GM12878 (cell line): ENCODE results near the gene TP53INP2. TPM values are rescaled to one million over a fixed set of nuclear protein-coding genes. Genes with fewer than 3 reads are reported as not detected.

Source experiments
- ATAC-seq: fragments of 200-7000 bp; cut with Tn5 transposase; 3 replicates; pipeline ENCODE4 v1.9.1; 2020; ENCODE audit warnings: mild to moderate bottlenecking, moderate library complexity
- BruUV-seq: library from RNA; stranded (reverse); fragments of 400-500 nt; replicated peaks from 2 replicates; lab custom pipeline; 2021; lab: Mats Ljungman, UMichigan
- CTCF ChIA-PET: fragments of 300-600 bp; sonication (Branson Sonifier 250); formaldehyde crosslinking; extraction: SDS; loops from one replicate; lab custom pipeline; 2021; ENCODE audit warnings: inconsistent platforms; lab: Yijun Ruan, JAX
- POLR2A ChIA-PET: fragments of 350-600 bp; formaldehyde crosslinking; extraction: SDS; loops from one replicate; lab custom pipeline; 2021; ENCODE audit warnings: inconsistent platforms; lab: Charles Lee
- RAD21 ChIA-PET: fragments of 300-600 bp; sonication (Branson Sonifier 250); formaldehyde crosslinking; loops from one replicate; lab custom pipeline; 2023; ENCODE audit warnings: antibody characterized with exemption; ENCODE audit not compliant: unreplicated experiment; lab: Charles Lee
- SMC1A ChIA-PET: fragments of 300-600 bp; sonication (Branson Sonifier 250); formaldehyde crosslinking; loops from one replicate; lab custom pipeline; 2023; ENCODE audit not compliant: unreplicated experiment, uncharacterized antibody; lab: Charles Lee
- DNase-seq: peaks from one replicate; pipeline ENCODE4 v3.0.0-alpha.2; 2011; ENCODE audit warnings: low read depth, low spot score
- FAIRE-seq: peaks from 3 replicates; lab custom pipeline; 2011; peaks lifted over from hg19 to GRCh38; lab: Jason Lieb, UNC
- H2AFZ ChIP-seq: 2 replicates; pipeline ENCODE4 v1.6.0; 2011; ENCODE audit warnings: low read depth, low read length, control low read depth; ENCODE audit not compliant: control insufficient read depth
- H3K27ac ChIP-seq: 2 replicates; pipeline ENCODE4 v1.5.1; 2011; ENCODE audit warnings: control low read depth; ENCODE audit not compliant: control insufficient read depth, insufficient read depth
- H3K27me3 ChIP-seq, 2 experiments: replicated peaks in 1 of 2; 2 replicates each; pipeline versions ENCODE4 v1.6.0 to v1.6.1; 2011; ENCODE audit warnings: low read length in 1 of 2; ENCODE audit not compliant: control insufficient read depth in 2 of 2, insufficient read depth in 2 of 2
- H3K36me3 ChIP-seq, 2 experiments: 2 replicates each; pipeline ENCODE4 v1.5.1; 2011; ENCODE audit warnings: low read length in 1 of 2; ENCODE audit not compliant: control insufficient read depth in 2 of 2, insufficient read depth in 2 of 2
- H3K4me1 ChIP-seq: 2 replicates; pipeline ENCODE4 v1.6.1; 2011; ENCODE audit warnings: mild to moderate bottlenecking, low read length, moderate library complexity, mixed read lengths; ENCODE audit not compliant: control insufficient read depth, insufficient read depth
- H3K4me2 ChIP-seq: 2 replicates; pipeline ENCODE4 v1.6.0; 2011; ENCODE audit warnings: control low read depth; ENCODE audit not compliant: control insufficient read depth, insufficient read depth
- H3K4me3 ChIP-seq: fragments of 200-600 bp; sonication (generic); 2 replicates; pipeline ENCODE4 v1.5.1; 2016
- H3K79me2 ChIP-seq: 2 replicates; pipeline ENCODE4 v1.6.0; 2011; ENCODE audit warnings: low read length; ENCODE audit not compliant: control insufficient read depth, insufficient read depth
- H3K9ac ChIP-seq: 2 replicates; pipeline ENCODE4 v1.8.0; 2011; ENCODE audit warnings: low read length, control low read depth, mixed read lengths; ENCODE audit not compliant: control insufficient read depth, insufficient read depth
- H3K9me3 ChIP-seq: replicated peaks from 3 replicates; pipeline ENCODE4 v1.5.1; 2011; ENCODE audit warnings: mild to moderate bottlenecking, low read length; ENCODE audit not compliant: control insufficient read depth, insufficient read depth
- H4K20me1 ChIP-seq: 2 replicates; pipeline ENCODE4 v1.6.0; 2011; ENCODE audit not compliant: control insufficient read depth, insufficient read depth
- CREM ChIP-seq: IDR thresholded peaks from 2 replicates; pipeline ENCODE4 v1.6.1; 2014; ENCODE audit warnings: antibody characterized with exemption, low read depth
- DPF2 ChIP-seq: fragments of 450-650 bp; IDR thresholded peaks from 2 replicates; pipeline ENCODE4 v1.6.1; 2017; ENCODE audit warnings: mild to moderate bottlenecking
- EP300 ChIP-seq, 2 experiments: fragments of 150-350 bp in 1 of 2; IDR thresholded peaks; 2 replicates each; pipeline ENCODE4 v1.6.1; 2011 to 2012; ENCODE audit warnings: low read depth in 2 of 2, low read length in 2 of 2, borderline replicate concordance in 1 of 2, improper control_type of control experiment in 1 of 2, inconsistent platforms in 1 of 2; ENCODE audit not compliant: control insufficient read depth in 1 of 2
- ESRRA ChIP-seq: IDR thresholded peaks from 2 replicates; pipeline ENCODE4 v1.6.1; 2012; ENCODE audit warnings: mild to moderate bottlenecking, low read length, improper control_type of control experiment
- IRF4 ChIP-seq: IDR thresholded peaks from 2 replicates; pipeline ENCODE4 v1.6.1; 2011; ENCODE audit warnings: low read depth, low read length
- JUND ChIP-seq: IDR thresholded peaks from 2 replicates; pipeline ENCODE4 v1.6.1; 2012; ENCODE audit warnings: low read depth, mild to moderate bottlenecking, low read length, improper control_type of control experiment, moderate library complexity
- NR2C1 ChIP-seq: fragments of 450-650 bp; IDR thresholded peaks from 2 replicates; pipeline ENCODE4 v1.6.1; 2017; ENCODE audit warnings: antibody characterized with exemption, mild to moderate bottlenecking, moderate library complexity
- PML ChIP-seq: IDR thresholded peaks from 2 replicates; pipeline ENCODE4 v1.6.1; 2012; ENCODE audit warnings: low read length, inconsistent platforms
- SPI1 ChIP-seq: IDR thresholded peaks from 2 replicates; pipeline ENCODE4 v1.6.1; 2011; ENCODE audit warnings: low read depth, mild to moderate bottlenecking, low read length, moderate library complexity, borderline replicate concordance; ENCODE audit not compliant: insufficient read depth
- STAT1 ChIP-seq: fragments of 450-650 bp; conservative IDR thresholded peaks from 2 replicates; pipeline ENCODE4 v1.6.1; 2014; ENCODE audit warnings: antibody characterized with exemption, mild to moderate bottlenecking
- STAT3 ChIP-seq: IDR thresholded peaks from 2 replicates; pipeline ENCODE4 v1.6.1; 2011; ENCODE audit warnings: low read depth, low read length, improper control_type of control experiment
- TCF3 ChIP-seq: IDR thresholded peaks from 2 replicates; pipeline ENCODE4 v1.6.1; 2012; ENCODE audit warnings: low read depth, mild to moderate bottlenecking, low read length, borderline replicate concordance; ENCODE audit not compliant: insufficient read depth
- WGBS: methylation state at CpG from one replicate; pipeline ENCODE4 v1.1.6; 2016; ENCODE audit warnings: low lambda C conversion rate; ENCODE audit not compliant: insufficient replicate concordance, insufficient coverage; ENCODE audit errors: missing lambda C conversion rate; 5-methylcytosine and 5-hydroxymethylcytosine counted together
- in situ Hi-C: fragments of 300-500 bp; cut with MboI; formaldehyde crosslinking; loops from 9 replicates; pipeline ENCODE4 v1.14.3; 2018; ENCODE audit warnings: mixed read lengths
- intact Hi-C: fragments of 100-400 bp; cut with micrococcal nuclease; formaldehyde crosslinking; loops from one replicate; pipeline ENCODE4 v1.14.2; 2022; ENCODE audit not compliant: unreplicated experiment
- polyA plus RNA-seq, 11 experiments: library from polyadenylated mRNA; depleted of rRNA in 4 of 11; unstranded in 6 of 11; stranded (reverse) in 5 of 11; fragments of >200 nt; fragmentation: Nextera tagmentation in 4 of 11; fragmentation: Illumina TruSeq in 1 of 11; extraction: Ambion mirVana in 4 of 11; extraction: Trizol in 1 of 11; gene quantifications; 1 replicate in 1 of 11; 2 replicates in 10 of 11; pipeline versions ENCODE4 v1.2.1 to v1.2.3, GENCODE V29; 2011 to 2016; ENCODE audit warnings: inconsistent platforms in 2 of 11, missing spikeins in 2 of 11, low read depth in 1 of 11
- total RNA-seq, 4 experiments: library from RNA; depleted of rRNA in 3 of 4; stranded (reverse); fragments of >200 nt in 3 of 4; fragmentation: Illumina TruSeq in 1 of 4; extraction: Trizol in 1 of 4; gene quantifications; 2 replicates each; pipeline versions ENCODE4 v1.2.1 to v1.2.3, GENCODE V29; 2013 to 2021
- TF ChIP-seq, protein P1 (sequence below): IDR thresholded peaks from 2 replicates; pipeline ENCODE4 v1.6.1; 2011; ENCODE audit warnings: mild to moderate bottlenecking, low read depth, low read length, moderate library complexity; ENCODE audit not compliant: insufficient replicate concordance
- TF ChIP-seq, protein P2 (sequence below): IDR thresholded peaks from 2 replicates; pipeline ENCODE4 v1.6.1; 2012; ENCODE audit warnings: low read length, inconsistent platforms
- TF ChIP-seq, protein P3 (sequence below): IDR thresholded peaks from 2 replicates; pipeline ENCODE4 v1.6.1; 2011; ENCODE audit warnings: borderline replicate concordance, low read depth, mild to moderate bottlenecking, moderate library complexity, mixed read lengths, low read length; ENCODE audit not compliant: insufficient read depth; ENCODE audit errors: extremely low read length

The TP53INP2 gene
- total and polyA plus RNA-seq, 10 of the 15 experiments (the other 5 are each of a cell fraction or from before 2014, with no cell fraction given): 2.8 to 16.0 (median 4.0) TPM

DNA sequence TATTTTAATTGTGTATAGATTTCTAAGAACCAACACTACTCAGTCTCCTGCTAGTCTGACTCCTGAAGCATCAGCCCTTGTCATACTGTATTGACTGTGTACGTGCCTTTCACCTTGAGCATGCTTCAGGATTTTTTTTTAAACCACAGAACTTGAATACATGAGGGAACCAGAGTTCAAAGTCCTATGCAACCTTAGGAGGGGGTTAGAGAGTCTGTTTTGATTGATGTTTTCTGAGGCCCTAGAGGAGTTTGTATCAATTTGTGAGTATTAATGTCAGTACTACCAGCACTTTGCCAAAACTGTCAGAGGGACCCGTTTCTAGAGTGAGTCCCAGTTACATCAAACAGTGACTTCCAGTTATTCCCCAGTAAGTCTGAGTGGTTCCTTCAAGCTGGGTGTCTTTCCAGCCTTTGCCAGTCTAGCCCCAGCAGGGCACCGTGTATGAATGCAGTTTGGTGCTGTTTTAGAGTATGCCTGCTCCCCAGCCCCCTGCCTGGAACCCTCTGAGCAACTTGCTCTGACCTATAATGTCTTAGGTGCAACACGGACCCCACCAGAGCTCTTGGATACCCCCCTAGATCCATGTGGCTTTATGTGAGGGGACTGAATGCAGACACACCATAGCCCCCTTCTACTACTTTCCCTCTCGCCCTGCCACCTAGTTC, 8.5 kb downstream of the TP53INP2 start (continued):
- TF ChIP-seq, protein P1, sequence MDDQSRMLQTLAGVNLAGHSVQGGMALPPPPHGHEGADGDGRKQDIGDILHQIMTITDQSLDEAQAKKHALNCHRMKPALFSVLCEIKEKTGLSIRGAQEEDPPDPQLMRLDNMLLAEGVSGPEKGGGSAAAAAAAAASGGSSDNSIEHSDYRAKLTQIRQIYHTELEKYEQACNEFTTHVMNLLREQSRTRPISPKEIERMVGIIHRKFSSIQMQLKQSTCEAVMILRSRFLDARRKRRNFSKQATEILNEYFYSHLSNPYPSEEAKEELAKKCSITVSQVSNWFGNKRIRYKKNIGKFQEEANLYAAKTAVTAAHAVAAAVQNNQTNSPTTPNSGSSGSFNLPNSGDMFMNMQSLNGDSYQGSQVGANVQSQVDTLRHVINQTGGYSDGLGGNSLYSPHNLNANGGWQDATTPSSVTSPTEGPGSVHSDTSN: no peak
- no peak for TF ChIP-seq STAT3
- TF ChIP-seq IRF4: no peak
- TF ChIP-seq JUND: no peak
- TF ChIP-seq, all 136 proteins: peak for 18

DNA sequence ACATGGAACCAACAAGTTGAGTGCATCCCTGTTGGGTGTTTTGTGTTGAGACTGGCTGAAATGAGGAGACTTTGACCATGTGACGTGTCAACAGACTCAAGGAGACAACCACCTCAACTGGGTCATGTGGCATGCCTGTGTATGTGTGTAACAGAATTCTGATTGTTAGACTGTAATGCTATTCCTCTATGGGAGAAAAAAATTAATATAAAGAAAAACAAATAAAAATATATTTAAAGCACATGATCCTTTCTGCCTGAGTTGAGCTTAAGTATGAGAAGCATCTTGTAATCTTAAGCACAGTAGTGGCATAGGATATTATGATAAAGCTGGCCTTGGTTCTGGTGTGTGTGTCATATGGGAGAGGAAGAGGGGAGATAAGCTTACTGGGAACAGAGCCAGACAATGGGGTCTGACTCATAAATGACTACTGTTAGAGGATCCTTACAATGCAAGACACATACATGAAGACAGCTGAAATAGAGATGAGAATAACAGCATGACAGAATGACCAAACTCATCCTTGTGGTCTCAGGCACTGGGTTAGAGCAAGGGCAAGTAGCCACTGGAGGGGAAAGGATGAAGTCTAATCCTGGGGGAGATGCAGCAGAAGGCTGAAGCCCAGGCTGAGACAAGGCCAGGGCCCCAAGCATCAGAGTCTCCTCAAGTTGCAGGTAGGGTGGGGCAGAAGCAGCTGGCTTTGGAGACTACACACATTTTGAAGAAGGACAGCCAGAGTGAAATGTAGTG, 9.2 kb downstream of the TP53INP2 start:
- no peaks in the 10 kb centered on the region for H4K20me1 ChIP-seq
- ChIA-PET RAD21 (interaction anchor here (0.5 to 7.0 kb wide), 5 partner anchors 34 to 401 kb away, joined by 3 to 112 read pairs (median 5); no protein-coding TSS in a partner anchor), CTCF (interaction anchor here (0.6 to 3.1 kb wide), 5 partner anchors 9 to 465 kb away, joined by 3 to 31 read pairs (median 3); partner anchors contain the start of gene TP53INP2), POLR2A (interaction anchor here (0.5 to 3.1 kb wide), 8 partner anchors 10 to 312 kb away, joined by 3 to 11 read pairs (median 4); partner anchors contain the start of gene TP53INP2), SMC1A (interaction anchor here (0.7 to 13.1 kb wide), 11 partner anchors 15 to 401 kb away, joined by 3 to 146 read pairs (median 4); partner anchors contain the start of gene DYNLRB1)
- peaks cover 0 to 4% of the 10 kb centered on the region in 2 experiments; a peak in 3 of 4 replicates for H3K36me3 ChIP-seq
- in situ Hi-C loops (no loop called here), intact Hi-C loops (no loop called here)
- no peak overlapping the region for H3K4me2 ChIP-seq
- 100% methylated on average over 1 of the region's 1 CpG for WGBS
- H3K79me2 ChIP-seq: peaks cover 4% of the 10 kb centered on the region
- FAIRE-seq (no peak), ATAC-seq (peak; percentile 2), DNase-seq (peak; percentile 57)
- peaks cover 36% of the 10 kb centered on the region for H3K4me1 ChIP-seq
- no peak overlapping the region for H3K4me3 ChIP-seq
- H3K9me3 ChIP-seq: no peaks in the 10 kb centered on the region
- no peaks in the 10 kb centered on the region for H3K27me3 ChIP-seq
- no TSS peak for BruUV-seq
- no peak overlapping the region for H3K9ac ChIP-seq
- no peak overlapping the region for H2AFZ ChIP-seq
- peak overlapping the region; percentile 56 for H3K27ac ChIP-seq
- TF ChIP-seq ESRRA: no peak
- TF ChIP-seq NR2C1: no peak
- 0 out of 4 replicates have a peak, but pooled peaks of 1 of the 2 experiments have one; percentile 20 for TF ChIP-seq EP300 (IDR thresholded peaks at IDR 0.05; ENCODE audit: borderline replicate concordance in 1 of 2, control insufficient read depth in 1 of 2, low read depth in 2 of 2, low read length in 2 of 2)
- TF ChIP-seq CREM: peak; percentile 54; the same call in 1 of the 2 replicates
- TF ChIP-seq PML: no peak
- TF ChIP-seq SPI1: peak; percentile 22; the same call in 1 of the 2 replicates
- TF ChIP-seq TCF3: no peak
- TF ChIP-seq DPF2: 0 out of 2 replicates have a peak, but pooled peaks have one; percentile 17
- TF ChIP-seq, protein P2, sequence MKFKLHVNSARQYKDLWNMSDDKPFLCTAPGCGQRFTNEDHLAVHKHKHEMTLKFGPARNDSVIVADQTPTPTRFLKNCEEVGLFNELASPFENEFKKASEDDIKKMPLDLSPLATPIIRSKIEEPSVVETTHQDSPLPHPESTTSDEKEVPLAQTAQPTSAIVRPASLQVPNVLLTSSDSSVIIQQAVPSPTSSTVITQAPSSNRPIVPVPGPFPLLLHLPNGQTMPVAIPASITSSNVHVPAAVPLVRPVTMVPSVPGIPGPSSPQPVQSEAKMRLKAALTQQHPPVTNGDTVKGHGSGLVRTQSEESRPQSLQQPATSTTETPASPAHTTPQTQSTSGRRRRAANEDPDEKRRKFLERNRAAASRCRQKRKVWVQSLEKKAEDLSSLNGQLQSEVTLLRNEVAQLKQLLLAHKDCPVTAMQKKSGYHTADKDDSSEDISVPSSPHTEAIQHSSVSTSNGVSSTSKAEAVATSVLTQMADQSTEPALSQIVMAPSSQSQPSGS: peak; percentile 10; the same call in 1 of the 2 replicates
- TF ChIP-seq, protein P3, sequence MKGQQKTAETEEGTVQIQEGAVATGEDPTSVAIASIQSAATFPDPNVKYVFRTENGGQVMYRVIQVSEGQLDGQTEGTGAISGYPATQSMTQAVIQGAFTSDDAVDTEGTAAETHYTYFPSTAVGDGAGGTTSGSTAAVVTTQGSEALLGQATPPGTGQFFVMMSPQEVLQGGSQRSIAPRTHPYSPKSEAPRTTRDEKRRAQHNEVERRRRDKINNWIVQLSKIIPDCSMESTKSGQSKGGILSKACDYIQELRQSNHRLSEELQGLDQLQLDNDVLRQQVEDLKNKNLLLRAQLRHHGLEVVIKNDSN: peak; percentile 13
- TF ChIP-seq STAT1: no peak
